GM10847 (cell line): ENCODE measurements around the gene TSPAN33.

Experiments used
- POLR2A ChIP-seq: IDR thresholded peaks from 2 replicates; pipeline ENCODE4 v1.6.1; 2011; ENCODE audit not compliant: insufficient read length; ENCODE audit errors: extremely low read depth

The TSPAN33 gene

GRCh38 chr7:129161524-129162225 is 17.2 kb downstream of the TSPAN33 start:
- TF ChIP-seq POLR2A = no peak

GRCh38 chr7:129162732-129163131 is 18.2 kb downstream of the TSPAN33 start:
- no peak for TF ChIP-seq POLR2A

- TF ChIP-seq POLR2A = no peak
Observed at GRCh38 chr7:129163875-129164544, 19.5 kb downstream of the TSPAN33 start.

- TF ChIP-seq POLR2A = no peak
Observed at GRCh38 chr7:129166745-129167144, 22.2 kb downstream of the TSPAN33 start.

- TF ChIP-seq POLR2A = no peak
Observed at GRCh38 chr7:129167817-129168216, 23.3 kb downstream of the TSPAN33 start.

- TF ChIP-seq POLR2A = no peak
Observed at GRCh38 chr7:129168231-129169021, 23.9 kb downstream of the TSPAN33 start.

GRCh38 chr7:129169171-129169671 is 24.7 kb downstream of the TSPAN33 start:
- TF ChIP-seq POLR2A = peak; percentile 18

GRCh38 chr7:129169686-129170440 is 25.4 kb downstream of the TSPAN33 start:
- no peak for TF ChIP-seq POLR2A

- TF ChIP-seq POLR2A = no peak
Observed at GRCh38 chr7:129170441-129171021, 26.0 kb downstream of the TSPAN33 start.

- no peak for TF ChIP-seq POLR2A
Observed at GRCh38 chr7:129176916-129177710, 32.6 kb downstream of the TSPAN33 start.

- TF ChIP-seq POLR2A = no peak
Observed at GRCh38 chr7:129184981-129185670, 40.6 kb downstream of the TSPAN33 start.

- no peak for TF ChIP-seq POLR2A
Observed at GRCh38 chr7:129186749-129187260, 42.3 kb downstream of the TSPAN33 start.
